Measurements from ENCODE around the gene PTPN23. TPM values are rescaled to one million over a fixed set of nuclear protein-coding genes. Genes with fewer than 3 reads are reported as not detected.
A peak's percentile ranks its signal among the peaks of the same experiment; 100 is the strongest.

Gene PTPN23
- total and polyA plus RNA-seq, 9 of the 15 experiments (the other 6 are each of a cell fraction or from before 2014, with no cell fraction given): 0.41 to 58.7 (median 7.2) TPM

- TF ChIP-seq RREB1 (CRISPR knock-in tag; IDR thresholded peaks at IDR 0.05) (0 out of 2 replicates have a peak, but pooled peaks have one; percentile 3), HES1 (IDR thresholded peaks at IDR 0.05; ENCODE audit: low read depth) (no peak), CREB5 (CRISPR knock-in tag; IDR thresholded peaks at IDR 0.05) (no peak), SNAPC5 (CRISPR knock-in tag; IDR thresholded peaks at IDR 0.05) (no peak), SUPT5H (IDR thresholded peaks at IDR 0.05) (peak; percentile 66), CCNT2 (IDR thresholded peaks at IDR 0.05; ENCODE audit: borderline replicate concordance, extremely low read depth, insufficient read length, low read depth, low read length) (peak; percentile 15), ZBTB26 (CRISPR knock-in tag; IDR thresholded peaks at IDR 0.05) (0 out of 2 replicates have a peak, but pooled peaks have one; percentile 45), L3MBTL2 (IDR thresholded peaks at IDR 0.05) (peak; percentile 3; the same call in 1 of the 2 replicates), SAP30 (IDR thresholded peaks at IDR 0.05; ENCODE audit: borderline replicate concordance, insufficient read depth, low read depth, low read length, poor library complexity, severe bottlenecking) (peak; percentile 73), NEUROD1 (IDR thresholded peaks at IDR 0.05; ENCODE audit: borderline replicate concordance, low read depth, low read length, partially characterized antibody) (no peak), ZNF347 (CRISPR knock-in tag; IDR thresholded peaks at IDR 0.05; ENCODE audit: low read depth) (0 out of 2 replicates have a peak, but pooled peaks have one; percentile 18), EWSR1 (IDR thresholded peaks at IDR 0.05; ENCODE audit: borderline replicate concordance, low read depth, partially characterized antibody) (no peak), RAD21 (CRISPR knock-in tag; conservative IDR thresholded peaks at IDR 0.05 in 1 of 2, IDR thresholded peaks at IDR 0.05 in 1 of 2) (0 out of 4 replicates have a peak, but pooled peaks of 1 of the 2 experiments have one; percentile 4), ZBTB1 (CRISPR knock-in tag; IDR thresholded peaks at IDR 0.05; ENCODE audit: borderline replicate concordance, low read depth) (peak; percentile 37; the same call in 1 of the 2 replicates), KAT8 (IDR thresholded peaks at IDR 0.05; ENCODE audit: low read depth) (0 out of 2 replicates have a peak, but pooled peaks have one; percentile 38), LCOR (CRISPR knock-in tag; IDR thresholded peaks at IDR 0.05) (peak; percentile 39; the same call in 1 of the 2 replicates)
Measured at GRCh38 chr3:47381317-47382157, 716 bp downstream of the PTPN23 start (continued).
